Measurements from ENCODE around the gene RRP8.

RRP8 gene

GRCh38 chr11:6613496-6613895, 10.1 kb upstream of the RRP8 start:
- TF ChIP-seq CTCF (IDR thresholded peaks at IDR 0.05): no peak

GRCh38 chr11:6612213-6613041, 9.0 kb upstream of the RRP8 start, which contains the start of gene TAF10:
Gene TAF10 (minus strand): TSS chr11:6612216. CDS start chr11:6612189, 27 bp downstream.
- peak; percentile 56; the same call in 1 of the 2 replicates for TF ChIP-seq CTCF (IDR thresholded peaks at IDR 0.05)

- no peak for TF ChIP-seq CTCF (IDR thresholded peaks at IDR 0.05)
These were observed 8.5 kb upstream of the RRP8 start for GRCh38 chr11:6611963-6612212.

- no peak for TF ChIP-seq CTCF (IDR thresholded peaks at IDR 0.05)
These were observed 7.9 kb upstream of the RRP8 start for GRCh38 chr11:6611092-6611962.

GRCh38 chr11:6610591-6610990, 7.2 kb upstream of the RRP8 start:
- TF ChIP-seq CTCF (IDR thresholded peaks at IDR 0.05): no peak

GRCh38 chr11:6609502-6610015, 6.1 kb upstream of the RRP8 start:
- no peak for TF ChIP-seq CTCF (IDR thresholded peaks at IDR 0.05)

GRCh38 chr11:6608726-6609501, 5.5 kb upstream of the RRP8 start:
- TF ChIP-seq CTCF (IDR thresholded peaks at IDR 0.05): no peak
